GM19324 (cell line): ENCODE measurements around the gene INPP1.

ENCODE experiments used
- ATAC-seq: cut with Tn5 transposase; IDR thresholded peaks from one replicate; pipeline ENCODE4 v1.9.1; 2021; ENCODE audit warnings: mild to moderate bottlenecking, moderate library complexity; ENCODE audit not compliant: unreplicated experiment, low FRiP score

The INPP1 gene

DNA sequence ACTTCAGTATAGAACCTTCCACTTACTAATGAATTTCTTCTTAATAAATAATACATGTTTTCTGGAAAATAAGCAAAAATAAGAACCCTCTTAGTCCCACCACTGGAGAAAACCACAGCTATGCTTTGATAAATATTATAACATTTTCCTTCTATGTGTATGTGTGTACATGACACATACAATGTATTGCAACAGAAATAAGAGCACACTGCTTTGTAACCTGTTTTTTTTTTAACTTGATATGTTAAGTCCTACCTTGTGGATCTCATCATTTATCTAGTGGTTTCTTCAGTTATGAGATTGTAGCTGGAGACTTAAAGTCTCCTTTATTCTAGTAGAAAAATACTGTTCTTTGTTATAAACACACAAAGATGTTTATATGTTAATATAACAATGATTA is 17.2 kb downstream of the INPP1 start:
- no peak for ATAC-seq

DNA sequence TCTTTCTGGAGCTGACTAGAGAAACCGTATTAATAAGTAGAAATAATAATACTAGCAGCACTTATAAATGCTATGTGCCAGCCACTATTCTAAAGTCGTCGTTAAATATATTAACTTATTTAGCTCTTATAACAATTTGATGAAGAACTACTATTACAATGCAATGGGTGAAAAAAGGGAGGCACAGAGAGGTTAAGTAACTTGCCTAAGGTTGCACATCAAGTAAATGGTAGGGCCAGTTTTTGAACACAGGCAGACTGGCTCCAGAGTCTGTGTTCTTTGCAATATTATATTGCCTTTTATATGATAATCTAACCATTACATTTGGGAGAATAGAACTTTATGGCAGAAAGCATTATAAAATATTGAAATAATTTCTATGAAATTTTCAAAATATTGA is 17.6 kb downstream of the INPP1 start:
- ATAC-seq: no peak

DNA sequence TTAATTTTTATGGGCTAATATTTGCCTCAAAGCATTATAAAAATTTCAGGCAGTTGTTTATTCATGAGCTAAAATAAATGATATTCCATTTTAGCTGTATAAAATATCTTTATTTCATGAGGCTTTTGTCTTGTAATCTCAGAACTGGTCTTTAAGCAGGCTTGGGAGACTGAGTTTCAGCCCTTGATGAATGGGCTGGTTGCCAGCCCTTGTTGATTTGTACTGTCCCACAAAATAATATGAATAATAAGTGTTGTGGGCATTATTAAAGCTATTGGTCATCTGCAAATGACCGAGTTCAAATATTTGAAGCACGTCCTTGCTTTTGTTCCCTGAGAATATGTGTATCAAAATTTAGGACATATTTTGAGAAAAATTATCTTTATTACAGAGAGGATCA is 18.2 kb downstream of the INPP1 start:
- ATAC-seq: no peak

DNA sequence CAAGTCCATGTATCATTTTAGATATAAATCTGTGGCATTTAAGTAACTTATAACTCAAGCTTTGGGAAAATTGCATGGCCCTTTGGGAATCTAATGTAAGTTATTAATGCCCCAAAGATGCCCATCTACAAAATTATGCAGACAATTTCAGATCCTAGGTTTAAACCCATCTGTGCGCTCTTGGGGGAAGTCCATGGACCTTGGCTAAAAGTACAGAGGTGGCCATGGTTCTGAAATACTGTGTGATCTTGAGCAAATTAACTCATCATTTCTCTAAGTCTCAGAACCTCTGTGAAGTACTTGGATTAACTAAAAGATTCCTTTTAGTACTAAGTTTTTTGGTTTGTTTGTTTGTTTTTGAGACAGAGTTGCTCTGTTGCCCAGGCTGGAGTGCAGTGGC is 19.5 kb downstream of the INPP1 start:
- ATAC-seq: no peak

DNA sequence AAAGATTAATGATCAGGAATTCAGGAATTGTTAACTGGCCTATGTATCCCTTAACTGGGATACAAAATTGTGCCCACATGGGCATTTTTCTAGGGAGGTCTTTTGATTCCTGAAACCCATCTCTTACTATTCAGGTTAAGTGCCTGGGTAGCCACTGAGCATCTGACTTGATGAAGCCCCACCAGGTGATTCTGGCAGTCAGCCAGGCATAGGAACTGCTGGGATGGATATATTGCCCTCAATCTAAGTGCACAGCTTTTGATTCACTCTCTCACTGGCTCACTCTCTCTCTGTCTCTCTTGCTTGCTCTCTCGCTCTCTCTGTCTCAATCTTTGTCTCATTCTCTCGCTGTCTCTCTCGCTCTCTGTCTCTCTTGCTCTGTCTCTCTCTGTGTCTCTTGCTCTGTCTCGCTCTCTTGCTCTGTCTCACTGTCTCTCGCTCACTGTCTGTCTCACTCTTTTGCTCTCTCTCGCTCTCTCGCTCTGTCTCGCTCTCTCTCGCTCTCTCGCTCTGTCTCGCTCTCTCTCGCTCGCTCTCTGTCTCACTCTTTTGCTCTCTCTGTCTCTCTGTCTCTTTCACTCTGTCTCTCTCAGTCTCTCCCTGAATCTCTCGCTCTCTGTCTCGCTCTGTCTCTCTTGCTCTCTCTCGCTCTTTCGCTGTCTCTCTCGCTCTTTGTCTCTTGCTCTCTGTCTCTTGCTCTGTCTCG is 22.3 kb downstream of the INPP1 start:
- ATAC-seq: no peak

DNA sequence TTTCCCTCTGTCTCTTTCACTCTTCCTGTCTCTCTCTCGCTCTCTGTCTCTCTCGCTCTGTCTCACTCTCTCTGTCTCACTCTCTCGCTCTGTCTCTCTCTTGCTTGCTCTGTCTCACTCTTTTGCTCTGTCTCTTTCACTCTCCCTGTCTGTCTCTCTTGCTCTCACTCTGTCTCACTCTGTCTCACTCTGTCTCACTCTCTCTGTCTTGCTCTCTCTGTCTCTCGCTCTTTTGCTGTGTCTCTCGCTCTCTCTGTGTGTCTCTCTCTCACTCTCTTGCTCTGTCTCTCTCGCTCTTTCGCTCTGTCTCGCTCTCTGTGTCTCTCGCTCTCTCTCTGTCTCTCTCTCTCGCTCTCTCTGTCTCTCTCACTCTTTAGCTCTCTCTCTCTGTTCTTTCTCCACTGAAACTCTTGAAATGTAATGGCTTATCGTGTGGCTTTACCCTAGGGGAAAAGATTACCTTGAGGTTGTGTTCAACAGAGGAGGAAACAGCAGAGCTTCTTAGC is 22.9 kb downstream of the INPP1 start:
- ATAC-seq: no peak

DNA sequence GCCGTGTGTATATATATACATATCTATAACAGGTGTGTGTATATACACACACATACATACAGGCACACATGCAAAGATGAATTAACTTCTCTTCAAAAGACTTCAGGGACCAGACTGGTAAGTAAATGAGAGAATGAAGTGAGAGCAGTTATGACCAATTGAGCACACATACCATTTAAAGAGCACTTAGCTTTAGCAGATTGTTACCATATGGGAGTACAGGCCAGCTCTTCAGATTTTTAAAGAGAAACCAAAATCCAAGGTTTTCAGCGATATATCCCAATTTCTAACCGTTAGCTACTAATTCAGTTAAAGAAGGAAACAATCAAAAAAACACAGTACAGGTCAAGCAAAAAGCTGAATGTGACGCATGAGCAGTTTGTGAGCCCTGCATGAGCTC is 23.7 kb downstream of the INPP1 start:
- ATAC-seq: no peak

DNA sequence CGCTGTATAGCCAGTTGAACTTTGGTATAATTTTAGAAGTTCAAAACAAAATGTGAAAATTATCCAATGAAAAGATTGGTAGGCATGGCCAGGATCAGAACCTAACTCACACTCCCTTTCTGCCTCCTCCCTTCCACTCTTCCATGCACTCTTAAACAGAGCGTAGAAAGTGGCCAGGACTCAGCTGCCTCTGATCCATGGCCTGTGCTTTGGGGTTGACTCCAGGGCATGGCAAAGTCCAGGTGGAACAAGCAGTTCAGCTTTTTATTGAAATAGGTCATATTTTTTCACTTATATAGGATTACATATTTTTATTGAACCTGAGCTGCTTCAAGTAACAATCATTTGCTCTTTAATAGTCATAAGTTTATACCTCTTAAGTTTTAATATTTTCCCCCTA is 26.2 kb downstream of the INPP1 start:
- no peak for ATAC-seq

DNA sequence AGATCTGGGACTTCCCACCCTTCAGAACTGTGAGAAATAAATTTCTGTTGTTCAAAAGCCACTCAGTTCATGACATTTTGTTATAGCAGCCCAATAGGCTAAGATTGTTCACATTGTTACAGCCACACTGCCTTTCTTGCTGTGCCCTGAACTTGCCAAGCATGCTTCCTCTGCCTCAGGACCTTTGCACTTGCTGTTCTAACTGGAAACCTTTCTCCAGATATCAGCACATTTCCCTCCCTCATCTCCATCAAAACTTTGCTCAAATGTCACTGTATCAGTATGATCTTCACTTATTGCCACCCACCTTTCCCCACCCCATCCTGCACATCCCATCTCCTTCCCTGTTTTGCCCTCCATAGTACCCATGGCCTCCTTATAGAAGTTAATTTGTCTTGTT is 32.7 kb downstream of the INPP1 start:
- no peak for ATAC-seq

DNA sequence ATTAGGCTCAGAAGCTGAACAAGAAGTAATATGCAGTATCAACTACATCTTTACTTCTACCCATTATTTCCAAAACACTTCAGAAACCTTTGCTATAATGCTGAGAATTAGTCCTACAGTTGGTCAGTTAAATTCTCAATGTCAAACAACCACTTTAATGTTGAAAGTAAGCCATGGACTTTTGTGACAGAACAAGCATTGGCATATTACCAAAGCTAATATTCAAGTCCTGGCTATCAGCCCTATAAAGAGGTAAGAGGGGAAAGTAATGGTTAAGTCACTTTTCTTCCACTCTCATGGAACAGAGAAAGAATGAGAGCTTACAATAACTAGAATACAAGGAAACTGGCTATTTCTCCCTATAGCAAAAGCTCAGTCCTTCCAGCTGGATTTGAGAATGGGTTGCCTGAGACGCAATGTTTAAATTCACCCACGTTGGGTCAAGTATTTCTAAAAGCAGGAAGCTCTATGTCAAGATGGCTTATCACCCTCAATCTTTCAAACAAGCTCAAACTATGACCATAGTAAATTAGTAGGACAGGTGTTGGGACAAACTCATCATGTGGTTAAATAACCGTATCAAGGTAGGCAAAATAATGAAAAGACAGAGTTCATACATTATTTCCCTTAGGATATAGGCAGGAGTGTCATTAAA is 33.3 kb downstream of the INPP1 start:
- no peak for ATAC-seq

DNA sequence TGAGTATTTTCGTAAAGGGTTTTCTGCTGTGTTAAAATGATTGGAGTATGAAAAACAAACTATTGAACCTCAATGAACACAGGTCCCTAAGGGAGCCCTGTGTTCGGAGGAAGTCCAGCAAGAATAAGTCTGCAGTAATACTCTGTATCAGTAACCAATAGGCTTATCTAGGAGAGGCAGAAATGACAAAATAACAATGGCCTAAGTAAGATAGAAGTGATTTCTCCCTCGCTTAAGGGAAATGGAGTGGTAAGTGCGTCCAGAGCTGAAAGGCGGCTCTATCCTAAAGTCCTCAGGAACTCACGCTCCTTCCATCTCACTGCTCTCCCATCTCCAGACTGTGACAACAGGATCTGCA is 35.5 kb downstream of the INPP1 start:
- no peak for ATAC-seq

DNA sequence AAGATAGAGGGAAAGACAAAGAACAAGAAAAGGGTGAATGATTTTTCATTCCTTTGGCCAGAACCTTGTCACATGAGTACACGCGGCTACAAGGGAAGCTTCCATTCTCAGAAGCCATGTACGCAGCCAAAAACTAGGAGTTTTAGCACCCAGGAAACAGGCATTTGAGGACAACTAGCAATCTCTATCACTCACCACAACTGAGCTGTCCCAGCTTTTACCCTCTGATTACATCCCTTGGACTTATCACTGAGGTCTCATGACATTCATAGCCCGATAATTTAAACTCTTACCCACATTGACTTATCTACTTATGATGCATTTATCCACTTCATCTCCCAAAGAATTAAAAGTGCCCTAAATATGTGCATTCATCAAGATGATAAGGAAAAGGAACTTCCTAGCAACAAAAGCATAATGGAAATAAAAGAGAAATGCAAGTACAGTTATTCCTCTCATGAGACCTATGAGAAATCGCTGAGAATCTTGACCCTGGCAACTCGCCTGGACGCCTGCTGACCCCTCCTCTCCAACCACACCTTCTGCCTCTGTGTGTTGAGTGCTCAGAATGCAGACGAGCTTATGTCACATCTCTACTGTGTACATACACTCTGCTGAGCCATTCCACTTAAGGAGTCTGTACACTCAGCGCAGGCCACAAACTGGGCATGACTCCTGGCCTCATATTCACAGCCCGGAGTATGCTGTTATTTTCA is 36.0 kb downstream of the INPP1 start:
- ATAC-seq: no peak

DNA sequence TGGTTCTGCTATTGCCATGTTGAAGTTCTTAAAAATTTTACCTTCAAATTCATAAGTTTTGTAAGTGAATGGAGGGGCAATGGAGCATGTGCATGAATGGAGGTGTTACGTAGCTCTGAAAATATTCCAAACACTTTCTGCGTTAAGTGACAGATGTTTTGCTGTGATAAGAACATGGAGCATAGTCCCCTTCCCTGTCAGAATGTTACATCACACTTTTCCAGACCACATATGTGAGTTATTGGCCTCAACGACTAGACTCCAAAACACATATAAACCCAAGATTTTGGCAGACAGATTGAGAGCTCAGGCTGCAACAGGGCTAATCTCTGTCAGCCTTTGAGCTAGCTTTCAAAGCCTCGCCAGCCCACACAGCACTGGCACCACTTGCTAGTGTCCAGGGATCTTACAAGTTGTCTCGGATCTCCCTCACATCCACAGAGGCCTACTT is 37.6 kb downstream of the INPP1 start:
- ATAC-seq: no peak

DNA sequence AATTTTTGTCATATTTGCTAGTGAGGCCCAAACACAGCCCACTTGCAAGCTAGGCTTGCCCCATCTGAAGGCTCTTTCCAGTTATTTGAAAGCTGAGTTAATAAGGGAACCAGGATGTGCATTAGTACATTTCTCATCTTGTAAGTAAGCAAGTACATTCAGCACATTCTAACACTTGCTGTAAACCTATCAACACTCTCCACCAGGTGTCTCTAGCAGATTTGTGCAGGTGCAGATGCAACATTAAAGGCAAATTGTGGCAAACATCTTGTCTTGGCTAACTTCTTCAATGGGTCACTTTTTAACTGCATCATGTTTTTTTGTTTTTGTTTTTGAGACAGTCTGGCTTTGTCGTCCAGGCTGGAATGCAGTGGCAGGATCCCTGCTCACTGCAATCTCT is 39.5 kb downstream of the INPP1 start:
- peak; percentile 75 for ATAC-seq

DNA sequence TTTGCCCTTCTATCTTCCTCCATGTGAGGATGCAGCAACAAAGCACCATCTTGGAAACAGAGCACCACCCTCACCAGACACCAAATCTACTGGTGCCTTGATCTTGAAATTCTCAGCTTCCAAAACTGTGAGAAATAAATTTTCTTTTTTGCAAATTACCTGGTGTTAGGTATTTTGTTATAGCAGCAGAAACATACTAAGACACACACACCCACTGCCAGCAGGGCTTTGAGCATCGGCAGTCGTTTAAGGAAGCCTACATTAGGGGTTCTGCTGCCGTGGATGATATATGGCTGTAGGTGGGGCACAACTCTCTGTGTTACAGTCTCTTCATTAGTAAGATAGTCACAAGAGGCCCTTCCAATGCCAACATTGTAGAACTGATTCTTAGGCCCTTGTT is 44.0 kb downstream of the INPP1 start:
- no peak for ATAC-seq

DNA sequence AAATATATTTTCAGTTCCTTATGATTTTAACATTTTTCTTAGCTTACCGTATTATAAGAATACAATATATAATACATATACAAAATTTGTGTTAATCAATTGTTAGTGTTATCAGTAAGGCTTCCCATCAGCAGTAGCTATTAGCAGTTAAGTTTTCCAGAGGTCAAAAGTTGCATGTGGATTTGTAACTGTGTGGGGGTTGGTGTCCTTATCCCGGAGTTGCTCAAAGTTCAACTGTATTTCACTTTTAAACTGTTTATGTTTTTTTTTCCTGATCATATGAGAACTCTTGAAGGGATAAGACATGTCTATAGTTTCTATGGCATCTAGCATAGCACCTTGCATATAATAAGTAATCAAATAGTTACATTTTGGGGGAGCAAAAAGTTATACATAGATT is 52.9 kb downstream of the INPP1 start:
- ATAC-seq: no peak

DNA sequence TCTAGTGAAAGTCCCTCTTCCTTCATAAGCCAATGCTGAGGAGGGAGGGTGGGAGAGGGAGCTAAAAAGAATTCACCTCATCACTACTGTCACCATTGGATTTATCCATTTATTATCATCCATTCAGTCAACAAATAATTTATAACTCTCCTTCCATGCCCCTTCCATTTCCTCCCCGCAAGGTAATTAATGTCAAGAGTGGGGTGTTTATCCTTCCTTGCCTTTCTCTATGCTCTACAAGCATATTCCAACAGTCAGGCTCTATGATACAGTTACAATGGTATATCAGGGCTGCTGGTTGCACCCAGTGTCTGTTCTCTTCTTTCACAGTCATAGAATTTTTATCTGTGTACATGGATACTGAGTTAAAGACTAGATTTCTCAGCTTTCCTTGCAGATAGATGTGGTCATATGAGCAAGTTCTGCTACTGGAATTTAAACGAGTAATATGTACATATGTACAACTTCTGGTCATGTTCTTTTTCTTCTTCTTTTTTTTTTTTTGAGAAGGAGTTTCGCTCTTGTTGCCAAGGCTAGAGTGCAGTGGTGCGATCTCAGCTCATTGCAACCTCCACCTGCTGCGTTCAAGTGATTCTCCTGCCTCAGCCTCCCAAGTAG is 59.7 kb downstream of the INPP1 start:
- ATAC-seq: no peak

DNA sequence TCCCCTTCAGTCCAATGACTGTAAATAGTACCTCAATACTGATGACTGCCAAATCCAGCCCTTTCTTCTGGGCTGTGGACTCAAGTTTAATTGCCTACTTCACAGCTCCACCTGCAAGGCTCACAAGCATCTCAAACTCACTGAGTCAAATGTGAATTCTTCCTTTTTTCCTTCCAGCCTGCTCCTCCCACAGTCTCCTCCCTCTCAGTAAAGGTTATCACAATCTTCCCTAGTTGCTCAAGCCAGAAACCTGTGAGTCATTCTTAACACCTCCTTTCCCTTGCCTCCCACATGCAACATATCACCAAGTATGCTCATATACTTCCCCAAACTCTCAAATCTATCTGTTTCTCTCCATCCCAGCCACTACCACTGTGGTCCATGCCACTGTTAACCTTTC is 61.1 kb downstream of the INPP1 start:
- ATAC-seq: no peak

DNA sequence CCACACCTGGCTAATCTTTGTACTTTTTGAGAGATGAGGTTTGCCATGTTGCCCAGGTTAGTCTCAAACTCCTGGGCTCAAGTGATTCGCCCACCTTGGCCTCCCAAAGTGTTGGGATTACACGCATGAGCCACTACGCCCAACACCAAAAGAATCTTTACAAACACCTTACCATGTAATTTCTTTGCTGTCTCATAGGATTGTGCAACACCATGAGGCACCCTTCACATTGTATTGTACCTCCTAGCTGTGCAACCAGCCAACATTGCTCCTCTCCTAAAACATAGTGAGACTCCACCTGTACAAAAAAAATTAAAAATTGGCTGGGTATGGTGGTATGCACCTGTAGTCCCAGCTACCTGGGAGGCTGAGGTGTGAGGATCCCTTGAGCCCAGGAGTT is 61.7 kb downstream of the INPP1 start:
- no peak for ATAC-seq

DNA sequence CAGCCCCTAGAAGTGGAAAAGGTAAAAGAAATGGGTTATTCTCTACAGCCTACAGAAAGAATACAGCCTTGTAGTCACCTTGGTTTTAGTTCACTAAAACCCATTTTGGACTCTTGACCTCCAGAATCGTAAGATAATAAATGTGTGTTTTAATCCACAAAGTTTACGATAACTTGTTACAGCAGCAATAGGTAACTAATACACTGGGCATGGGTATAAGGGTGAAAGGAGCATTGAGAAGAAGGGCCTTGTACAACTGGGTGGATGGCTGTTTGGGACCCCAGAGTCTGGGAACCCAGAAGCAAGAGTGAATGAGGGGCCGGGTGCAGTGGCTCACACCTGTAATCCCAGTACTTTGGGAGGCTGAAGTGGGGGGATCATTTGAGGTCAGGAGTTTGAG is 62.6 kb downstream of the INPP1 start:
- no peak for ATAC-seq

DNA sequence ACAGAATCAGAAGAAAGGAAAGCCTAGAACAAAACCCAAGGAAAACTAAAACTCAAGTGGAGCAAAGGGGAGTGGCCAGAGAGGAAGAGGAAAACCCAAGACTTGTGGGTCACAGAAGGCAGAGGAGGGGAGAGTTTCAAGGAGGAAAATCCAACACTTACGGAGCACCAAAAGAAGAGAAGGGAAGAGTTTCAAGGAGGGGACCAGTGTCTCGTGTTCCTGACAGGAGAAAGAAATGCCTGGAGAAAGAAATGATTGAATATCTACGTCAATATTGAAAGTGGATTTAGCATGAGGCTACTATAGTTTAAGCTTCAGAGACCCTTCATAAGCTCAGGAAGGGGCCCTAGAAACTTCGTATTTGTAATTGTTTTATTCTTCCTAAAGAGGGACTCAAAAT is 63.4 kb downstream of the INPP1 start:
- no peak for ATAC-seq
